ENCODE results near the gene KCNQ1.

- TF ChIP-seq EZH2 (IDR thresholded peaks at IDR 0.05; ENCODE audit: insufficient read depth, poor library complexity, severe bottlenecking) (no peak), EZH2phosphoT487 (IDR thresholded peaks at IDR 0.05; ENCODE audit: insufficient read depth, low read depth) (no peak)
These were observed 327.8 kb downstream of the KCNQ1 start for GRCh38 chr11:2772544-2773031.
